Calu3 (cell line): ENCODE results near the gene HP1BP3. TPM values are rescaled to one million over a fixed set of nuclear protein-coding genes. Genes with fewer than 3 reads are reported as not detected.

ENCODE experiments used
- BruUV-seq: library from RNA; stranded (reverse); fragments of 400-500 nt; replicated peaks from 2 replicates; lab custom pipeline; 2021; lab: Mats Ljungman, UMichigan
- CTCF ChIA-PET: fragments of 300-600 bp; sonication (Branson Sonifier 250); formaldehyde crosslinking; loops from one replicate; lab custom pipeline; 2022; ENCODE audit warnings: antibody characterized with exemption; lab: Charles Lee
- DNase-seq: peaks from one replicate; pipeline ENCODE4 v3.0.0; 2022
- H3K27ac Mint-ChIP-seq: one replicate; pipeline ENCODE4 v1.8.0; 2022; ENCODE audit warnings: mixed read lengths; ENCODE audit not compliant: unreplicated experiment
- H3K27me3 Mint-ChIP-seq: one replicate; pipeline ENCODE4 v1.8.0; 2022; ENCODE audit warnings: mixed read lengths; ENCODE audit not compliant: unreplicated experiment
- H3K36me3 Mint-ChIP-seq: one replicate; pipeline ENCODE4 v1.8.0; 2022; ENCODE audit warnings: mild to moderate bottlenecking, moderate library complexity, mixed read lengths; ENCODE audit not compliant: insufficient read depth, unreplicated experiment
- H3K4me1 Mint-ChIP-seq: one replicate; pipeline ENCODE4 v1.8.0; 2022; ENCODE audit warnings: mild to moderate bottlenecking, low read depth, mixed read lengths; ENCODE audit not compliant: unreplicated experiment
- H3K4me3 Mint-ChIP-seq: one replicate; pipeline ENCODE4 v1.8.0; 2022; ENCODE audit warnings: mild to moderate bottlenecking, low read depth, moderate library complexity, mixed read lengths; ENCODE audit not compliant: unreplicated experiment
- H3K9me3 Mint-ChIP-seq: one replicate; pipeline ENCODE4 v1.8.0; 2022; ENCODE audit warnings: low read depth, mixed read lengths; ENCODE audit not compliant: unreplicated experiment
- CTCF ChIP-seq: fragments of 200-600 bp; IDR thresholded peaks from one replicate; pipeline ENCODE4 v1.8.0; 2022; ENCODE audit warnings: antibody characterized with exemption; ENCODE audit not compliant: unreplicated experiment
- intact Hi-C: fragments of 100-400 bp; cut with micrococcal nuclease; formaldehyde crosslinking; loops from one replicate; pipeline ENCODE4 v1.10.0; 2022; ENCODE audit not compliant: unreplicated experiment
- total RNA-seq: library from RNA; stranded (reverse); gene quantifications from 2 replicates; pipeline ENCODE4 v1.2.3, GENCODE V29; 2022

Gene HP1BP3
- total RNA-seq, 1 experiment from 2014 or later = 247 TPM

- peak; percentile 72 for TF ChIP-seq CTCF
- DNase-seq = peak; percentile 83
Observed at GRCh38 chr1:20696397-20697333, 90.4 kb downstream of the HP1BP3 start.

GRCh38 chr1:20695515-20695914 lies 91.6 kb downstream of the HP1BP3 start:
- no peak for TF ChIP-seq CTCF
- DNase-seq = no peak
- no peak overlapping the region for H3K27ac Mint-ChIP-seq
- no TSS peak for BruUV-seq
- intact Hi-C loops = loop anchor here (5.0 kb wide), 1 partner anchor 37 kb away; the partner anchor contains the start of gene SH2D5
- no peaks in the 10 kb centered on the region for H3K9me3 Mint-ChIP-seq
- CTCF ChIA-PET = interaction anchor here (0.9 kb wide), 1 partner anchor 500 kb away, joined by 3 read pairs; no protein-coding TSS in a partner anchor
- peaks cover 29% of the 10 kb centered on the region for H3K27me3 Mint-ChIP-seq
- no peak overlapping the region for H3K4me3 Mint-ChIP-seq
- H3K36me3 Mint-ChIP-seq = peaks cover 7% of the 10 kb centered on the region
- peaks cover 11% of the 10 kb centered on the region for H3K4me1 Mint-ChIP-seq

More at GRCh38 chr1:20696397-20697333, 90.4 kb downstream of the HP1BP3 start:
- Mint-ChIP-seq H3K27ac (no peak overlapping the region), H3K4me1 (peaks cover 11% of the 10 kb centered on the region), H3K27me3 (peaks cover 29% of the 10 kb centered on the region), H3K36me3 (peaks cover 7% of the 10 kb centered on the region), H3K4me3 (peak overlapping the region; percentile 77), H3K9me3 (no peaks in the 10 kb centered on the region)
- intact Hi-C loops = loop anchor here (2.0 to 5.0 kb wide), 2 partner anchors 36 to 498 kb away; partner anchors contain the start of gene SH2D5
- CTCF ChIA-PET = interaction anchor here (0.8 to 2.4 kb wide), 7 partner anchors 10 to 672 kb away, joined by 3 to 22 read pairs (median 4); partner anchors contain the start of genes KIF17 and SH2D5
- BruUV-seq = no TSS peak

GRCh38 chr1:20693623-20694022 lies 93.5 kb downstream of the HP1BP3 start:
- DNase-seq = no peak
- intact Hi-C loops = no loop called here
- Mint-ChIP-seq H3K9me3 (no peaks in the 10 kb centered on the region), H3K27ac (no peak overlapping the region), H3K4me1 (peaks cover 11% of the 10 kb centered on the region), H3K27me3 (peaks cover 29% of the 10 kb centered on the region), H3K36me3 (peaks cover 7% of the 10 kb centered on the region), H3K4me3 (no peak overlapping the region)
- no peak for TF ChIP-seq CTCF
- CTCF ChIA-PET = interaction anchor here (0.5 kb wide), 1 partner anchor 21 kb away, joined by 3 read pairs; no protein-coding TSS in a partner anchor
- no TSS peak for BruUV-seq

Other genes starting within 250 kb of the HP1BP3 start
- not detected in 2 replicates for gene FAM43B, start 234.7 kb downstream of the HP1BP3 start, total RNA-seq
- 7.4 and 9.0 TPM in 2 replicates for gene CDA, start 198.2 kb downstream of the HP1BP3 start, total RNA-seq
- 11.2 and 11.9 TPM in 2 replicates for gene PINK1, start 153.8 kb downstream of the HP1BP3 start, total RNA-seq
- 266 and 278 TPM in 2 replicates for gene DDOST, start 125.9 kb downstream of the HP1BP3 start, total RNA-seq
- not detected in 2 replicates for gene KIF17, start 69.3 kb downstream of the HP1BP3 start, total RNA-seq
- 2.7 and 3.8 TPM in 2 replicates for gene SH2D5, start 54.6 kb downstream of the HP1BP3 start, total RNA-seq